ENCODE measurements around the gene PRDM5. TPM values are rescaled to one million over a fixed set of nuclear protein-coding genes. Genes with fewer than 3 reads are reported as not detected.

Gene PRDM5

Small RNA genes lying within 50 kb of the gene (small RNA-seq; reads per million reads assigned to genes)
- not detected for gene RNU6-550P (ENCODE audit: insufficient read depth)
